Stimulated activated CD8-positive, alpha-beta memory T cell treated with anti-CD3 and anti-CD28 coated beads, Interleukin-4, amount 100 ng/mL, for 48 hours (primary cell): ENCODE measurements around the gene MBD3L4.
"Not testable (repeated sequence)": the region's sequence is repeated elsewhere in the genome, so short reads cannot be mapped to it uniquely, and the experiment has no call there.

Source experiments
- DNase-seq: peaks from one replicate; pipeline ENCODE4 v3.0.0-alpha.2; 2020

Gene MBD3L4

DNA sequence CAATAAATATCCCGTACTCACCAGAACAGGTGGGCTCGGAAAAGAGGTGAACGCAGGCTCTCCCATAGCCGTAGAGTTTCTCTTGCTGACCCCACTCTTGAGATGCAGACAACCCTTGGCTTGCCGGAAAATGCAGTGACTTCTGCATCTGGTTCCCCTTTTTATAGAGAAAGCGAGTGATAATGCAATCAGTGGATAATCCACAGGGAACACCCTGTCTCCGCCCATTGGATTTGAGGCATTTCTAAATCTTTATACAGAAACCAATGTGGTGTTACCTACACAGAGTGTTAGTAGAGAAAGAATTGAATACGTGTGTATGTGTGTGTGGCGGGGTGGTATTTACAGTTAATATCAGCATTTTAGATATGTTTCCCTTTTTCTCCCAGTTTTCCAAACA, at the start of gene MBD3L4:
TSS of gene MBD3L4 (minus strand) at position 101 of the 400 bp plus-strand sequence. CDS start at position 66, 35 bp downstream.
- DNase-seq, result not testable (repeated sequence)

DNA sequence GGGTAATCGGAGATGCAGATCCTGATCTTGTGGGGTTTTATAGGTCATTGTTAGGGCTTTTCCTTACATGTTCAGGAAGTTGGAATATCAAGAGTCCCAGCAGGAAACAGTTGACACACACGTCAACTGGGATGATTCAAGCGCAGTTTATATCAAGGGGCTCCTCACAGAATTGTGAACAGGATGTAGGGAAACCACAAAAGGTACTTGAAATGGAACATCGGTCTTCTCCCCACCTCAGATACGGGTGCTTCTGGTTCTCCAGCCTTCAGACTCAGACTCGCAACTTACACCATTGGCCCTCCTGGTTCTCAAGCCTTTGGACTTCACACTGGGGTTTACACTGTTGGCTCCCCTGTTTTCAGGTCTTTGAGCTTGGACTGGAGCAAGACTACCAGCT, 49.0 kb upstream of the MBD3L4 start:
- no peak for DNase-seq

DNA sequence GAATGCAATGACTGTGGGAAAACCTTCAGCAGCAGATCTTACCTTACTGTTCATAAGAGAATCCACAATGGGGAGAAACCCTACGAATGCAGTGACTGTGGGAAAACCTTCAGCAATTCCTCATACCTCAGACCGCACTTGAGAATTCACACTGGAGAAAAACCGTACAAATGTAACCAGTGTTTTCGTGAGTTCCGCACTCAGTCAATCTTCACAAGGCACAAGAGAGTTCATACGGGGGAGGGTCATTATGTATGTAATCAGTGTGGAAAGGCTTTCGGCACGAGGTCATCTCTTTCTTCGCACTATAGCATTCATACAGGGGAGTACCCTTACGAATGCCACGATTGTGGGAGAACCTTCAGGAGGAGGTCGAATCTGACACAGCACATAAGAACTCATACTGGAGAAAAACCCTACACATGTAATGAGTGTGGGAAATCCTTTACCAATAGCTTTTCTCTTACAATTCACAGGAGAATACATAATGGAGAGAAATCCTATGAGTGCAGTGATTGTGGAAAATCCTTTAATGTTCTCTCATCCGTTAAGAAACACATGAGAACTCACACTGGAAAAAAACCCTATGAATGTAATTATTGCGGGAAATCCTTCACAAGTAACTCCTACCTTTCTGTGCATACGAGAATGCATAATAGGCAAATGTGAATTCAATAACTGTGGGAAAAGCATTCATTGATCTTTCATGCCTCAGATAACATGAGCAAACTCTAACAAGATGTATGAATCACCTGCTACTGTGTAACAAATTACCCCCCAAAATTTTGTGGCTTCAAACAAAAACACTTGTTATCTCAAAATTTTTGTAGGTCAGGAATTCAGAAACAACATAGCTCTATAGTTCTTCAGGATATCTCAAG, 43.3 kb upstream of the MBD3L4 start:
- DNase-seq, result no peak

DNA sequence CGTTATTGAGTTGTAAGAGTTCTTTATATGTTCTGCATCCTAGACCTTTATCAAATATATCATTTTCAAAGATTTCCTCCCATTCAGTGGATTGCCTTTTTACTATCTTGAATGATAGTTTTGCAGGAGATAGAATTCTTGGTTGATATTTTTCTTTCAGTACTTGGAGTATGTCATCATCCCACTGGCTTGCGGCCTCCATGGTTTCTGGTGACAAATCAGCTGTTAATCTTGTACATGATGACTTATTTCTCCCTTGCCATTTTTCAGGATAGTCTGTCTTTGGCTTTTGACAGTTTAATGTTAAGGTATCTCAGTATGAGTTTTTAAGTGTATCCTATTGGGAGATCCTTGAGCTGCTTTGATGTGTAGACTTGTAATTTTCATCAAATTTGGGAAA, 38.0 kb upstream of the MBD3L4 start:
- no peak for DNase-seq

DNA sequence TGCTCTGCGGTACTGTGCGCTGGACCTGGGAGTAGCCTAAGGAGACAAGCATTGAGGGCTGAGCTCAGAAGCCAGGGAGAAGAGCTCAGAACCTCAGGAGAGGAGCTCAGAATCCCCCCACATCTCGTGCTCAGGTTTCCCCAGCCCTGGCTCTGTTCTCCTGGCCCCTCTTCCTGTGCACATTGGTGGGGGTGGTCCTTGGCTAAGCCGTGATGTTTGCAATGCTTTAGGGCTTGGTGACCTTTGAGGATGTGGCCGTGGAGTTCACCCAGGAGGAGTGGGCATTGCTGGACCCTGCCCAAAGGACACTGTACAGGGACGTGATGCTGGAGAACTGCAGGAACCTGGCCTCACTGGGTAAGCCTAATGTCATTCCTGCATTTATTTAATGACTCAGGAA, 36.2 kb upstream of the MBD3L4 start:
- no peak for DNase-seq

DNA sequence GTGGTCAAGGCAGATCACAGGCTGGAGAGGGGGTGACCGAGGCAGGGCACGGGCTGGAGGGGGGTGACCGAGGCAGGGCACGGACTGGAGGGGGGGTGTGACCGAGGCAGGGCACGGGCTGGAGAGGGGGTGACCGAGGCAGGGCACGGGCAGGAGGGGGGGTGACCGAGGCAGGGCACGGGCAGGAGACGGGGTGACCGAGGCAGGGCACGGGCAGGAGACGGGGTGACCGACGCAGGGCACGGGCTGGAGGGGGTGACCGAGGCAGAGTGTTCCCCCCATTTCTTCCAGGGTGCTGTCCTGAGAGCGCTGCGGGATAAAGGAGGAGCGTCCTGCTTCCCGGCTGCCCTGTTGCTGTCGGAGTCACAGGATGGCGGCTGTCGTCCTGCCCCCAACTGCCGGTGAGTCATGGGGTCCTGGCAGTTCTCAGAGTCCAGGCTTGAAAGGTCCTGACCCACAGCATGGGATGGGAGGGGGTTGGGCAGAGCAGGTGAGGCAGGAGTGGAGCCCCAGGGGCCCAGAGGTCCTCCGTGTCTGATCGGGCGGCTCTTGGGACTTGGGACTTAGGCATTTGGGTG, 34.8 kb upstream of the MBD3L4 start:
- no peak for DNase-seq

DNA sequence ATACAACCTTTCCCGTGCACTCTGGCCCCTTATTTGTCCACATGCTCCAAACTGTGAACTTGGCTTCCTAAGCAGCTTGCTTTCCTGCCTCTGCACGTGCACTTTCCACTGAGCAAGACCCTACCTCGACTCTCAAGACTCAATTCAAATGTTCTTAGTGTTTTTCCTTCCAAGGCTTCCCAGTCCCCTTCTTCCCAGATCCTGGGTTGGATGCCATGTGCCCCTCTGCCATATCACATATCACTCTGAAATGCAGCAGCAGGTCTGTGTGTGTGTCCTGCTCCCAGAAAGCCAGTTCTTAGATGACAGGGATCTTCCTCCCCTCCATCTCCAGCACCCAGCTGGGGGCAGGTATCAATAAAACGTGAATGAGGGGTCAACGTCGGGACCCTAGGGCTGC, 32.6 kb upstream of the MBD3L4 start:
- DNase-seq, result no peak

DNA sequence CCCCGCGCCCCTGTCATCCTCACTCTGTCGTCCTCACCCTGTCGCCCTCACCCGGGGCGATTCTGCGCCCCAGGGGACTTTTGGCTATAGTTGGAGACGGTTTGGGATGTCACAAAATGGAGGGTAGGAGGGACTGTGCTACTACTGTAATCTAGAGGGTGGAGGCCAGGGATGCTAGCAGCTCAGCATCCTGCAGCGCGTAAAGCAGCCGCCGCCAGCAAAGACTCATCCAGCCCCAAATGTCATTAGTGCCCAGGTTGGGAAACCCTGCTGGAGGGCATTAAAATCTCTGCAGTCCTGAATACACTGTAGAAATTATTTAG, 29.9 kb upstream of the MBD3L4 start:
- DNase-seq, result no peak

DNA sequence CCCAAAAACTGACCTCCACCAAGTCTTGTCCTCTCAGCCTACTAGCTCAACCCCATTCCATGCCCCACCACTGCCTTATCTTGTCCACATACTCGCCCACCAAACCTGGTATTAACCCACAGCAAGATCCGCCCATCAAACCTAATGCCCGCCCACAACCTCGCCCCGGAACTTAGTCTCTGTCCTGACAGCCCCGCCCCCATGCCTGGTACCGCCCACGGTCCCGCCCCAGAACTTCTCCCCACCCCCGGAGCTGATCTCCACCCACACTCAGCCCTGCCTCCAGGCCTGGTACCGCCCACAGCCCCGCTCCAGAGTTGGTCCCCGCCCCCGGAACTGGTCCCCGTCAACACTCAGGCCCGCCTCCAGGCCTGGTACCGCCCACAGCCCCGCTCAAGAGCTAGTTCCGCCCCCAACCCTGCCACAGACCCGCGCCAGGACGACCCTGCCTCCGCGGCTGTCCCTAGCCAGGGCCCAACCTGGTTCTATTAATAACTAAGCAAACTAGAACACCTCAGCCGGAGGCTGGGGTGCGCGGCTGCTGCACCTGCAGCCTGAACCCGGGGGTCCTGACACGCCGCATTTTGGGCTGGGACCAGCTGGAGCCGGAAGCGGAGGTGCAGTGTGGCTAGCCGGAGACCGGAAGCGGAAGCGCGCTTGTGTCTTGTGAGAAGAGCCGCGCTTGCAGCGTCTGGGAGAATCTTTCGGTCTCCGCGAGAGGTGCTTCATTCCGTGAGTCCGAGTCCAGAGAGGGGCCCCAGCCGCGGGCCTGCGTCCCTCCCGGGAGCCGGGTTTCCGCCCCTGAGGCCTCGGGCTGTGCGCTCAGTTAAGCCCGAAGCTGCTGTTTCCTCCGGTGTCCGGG, 29.3 kb upstream of the MBD3L4 start, which contains the start of gene ZNF557:
TSS of gene ZNF557 (plus strand) at position 662 of the 862 bp plus-strand sequence. CDS start 5,372 bp downstream, outside the sequence.
- peak; percentile 99 for DNase-seq

DNA sequence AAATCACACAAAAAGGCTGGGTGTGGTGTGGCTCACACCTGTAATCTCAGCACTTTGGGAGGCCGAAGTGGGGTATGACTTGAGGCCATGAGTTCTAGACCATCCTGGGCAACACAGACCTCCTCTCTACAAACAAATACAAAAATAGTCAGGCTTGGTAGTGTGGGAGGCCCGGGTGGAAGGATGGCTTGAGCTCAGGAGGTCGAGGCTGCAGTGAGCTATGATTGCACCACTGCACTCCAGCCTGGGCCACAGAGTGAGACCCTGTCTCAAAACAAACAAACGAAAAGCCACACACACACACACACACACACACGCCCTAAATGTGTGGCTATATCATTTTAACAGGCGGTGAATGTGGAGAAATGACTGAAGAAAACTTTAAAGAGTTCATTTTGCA, 28.6 kb upstream of the MBD3L4 start:
- DNase-seq, result no peak

DNA sequence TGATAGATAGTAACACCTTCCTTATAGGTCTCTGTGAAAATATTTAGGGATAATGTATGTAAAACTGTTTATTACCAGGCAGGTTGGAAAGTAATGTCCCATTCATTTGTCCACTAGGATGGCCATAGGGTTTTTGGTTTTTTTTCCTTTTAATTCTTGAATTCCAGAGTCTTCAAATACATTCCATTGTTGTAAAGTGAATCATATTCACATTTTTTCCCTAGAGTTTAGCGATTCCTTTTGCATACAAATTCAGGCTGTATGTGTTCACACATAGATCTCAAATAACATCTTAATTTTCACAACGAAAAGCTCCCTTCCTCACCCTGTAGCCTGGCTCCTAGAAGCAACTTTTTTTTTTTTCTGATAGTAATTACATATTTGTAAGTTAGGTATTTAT, 27.7 kb upstream of the MBD3L4 start:
- DNase-seq, result no peak

DNA sequence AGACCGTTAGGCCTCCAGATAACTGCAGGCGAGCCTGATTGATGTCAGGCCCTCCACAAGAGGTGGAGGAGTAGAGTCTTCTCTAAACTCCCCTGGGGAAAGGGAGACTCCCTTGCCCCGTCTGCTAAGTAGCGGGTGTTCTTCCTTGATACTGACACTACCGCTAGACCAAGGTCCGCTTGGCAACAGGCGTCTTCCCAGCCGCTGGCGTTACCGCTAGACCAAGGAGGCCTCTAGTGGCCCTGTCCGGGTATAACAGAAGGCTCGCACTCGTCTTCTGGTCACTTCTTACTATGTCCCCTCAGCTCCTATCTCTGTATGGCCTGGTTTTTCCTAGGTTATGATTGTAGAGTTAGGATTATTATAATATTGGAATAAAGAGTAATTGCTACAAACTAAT, 27.1 kb upstream of the MBD3L4 start:
- peak; percentile 36 for DNase-seq

DNA sequence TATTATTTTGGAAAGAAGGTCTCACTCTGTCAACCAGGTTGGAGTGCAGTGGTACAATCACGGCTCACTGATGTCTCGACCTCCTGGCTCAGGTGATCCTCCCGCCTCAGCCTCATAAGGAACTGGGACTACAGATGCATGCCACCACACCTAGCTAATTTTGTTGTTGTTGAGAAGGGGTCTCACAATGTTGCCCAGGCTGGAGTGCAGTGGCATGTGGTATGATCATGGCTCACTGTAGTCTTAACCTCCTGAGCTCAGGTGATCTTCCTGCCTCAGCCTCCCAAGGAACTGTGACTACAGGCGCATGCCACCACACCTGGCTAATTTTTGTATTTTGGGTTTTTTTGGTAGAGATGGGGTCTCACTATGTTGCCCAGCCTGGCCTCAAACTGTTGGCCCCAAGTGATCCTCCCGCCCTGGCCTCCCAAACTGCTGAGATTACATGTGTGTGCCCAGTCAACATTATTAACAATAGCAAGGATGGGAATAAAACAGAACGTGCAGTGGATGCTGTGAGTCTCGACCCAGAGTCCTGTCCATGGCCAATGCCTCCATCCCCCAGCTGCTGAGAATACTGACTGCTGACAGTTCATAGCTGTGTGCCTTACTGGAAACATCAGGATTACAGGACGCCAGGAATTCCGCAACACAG, 23.9 kb upstream of the MBD3L4 start:
- no peak for DNase-seq

DNA sequence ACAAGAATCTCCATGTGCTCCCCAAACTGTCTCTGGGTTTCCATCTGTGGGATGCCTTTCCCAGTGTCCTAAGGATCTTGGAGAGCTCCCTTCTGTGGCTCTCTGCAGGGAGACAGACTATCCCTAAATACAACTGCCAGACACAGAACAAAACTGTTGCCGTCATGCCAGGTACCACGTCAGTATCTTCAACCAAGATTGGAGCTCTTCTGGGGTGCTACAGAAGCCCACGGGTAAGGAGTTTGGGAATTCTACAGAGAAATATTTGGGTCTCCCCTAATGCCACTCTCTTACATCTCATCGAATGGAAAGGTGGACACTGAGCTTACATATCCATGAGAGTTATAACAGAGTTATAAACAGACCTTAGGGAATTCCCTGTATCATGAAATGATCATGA, 23.4 kb upstream of the MBD3L4 start:
- no peak for DNase-seq

DNA sequence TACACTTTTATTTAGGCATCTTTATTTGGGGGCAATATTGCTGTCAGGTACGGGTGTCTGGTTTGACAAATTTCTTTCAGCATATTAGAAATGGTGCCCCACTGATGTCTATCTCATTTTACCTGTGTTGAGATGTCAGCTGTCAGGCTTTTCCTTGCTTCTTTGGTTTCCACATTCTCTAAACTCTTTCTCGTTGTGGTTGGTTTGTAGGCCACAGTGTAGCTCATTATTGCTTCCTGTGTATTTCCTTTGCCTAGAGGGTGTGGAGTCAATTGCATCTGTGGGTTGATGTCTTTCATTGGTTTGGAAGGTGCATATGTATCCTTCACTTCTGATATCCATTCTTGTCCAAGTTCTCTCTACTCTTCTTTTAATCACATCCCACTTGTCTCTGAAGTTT, 20.0 kb upstream of the MBD3L4 start:
- not testable (repeated sequence) for DNase-seq

DNA sequence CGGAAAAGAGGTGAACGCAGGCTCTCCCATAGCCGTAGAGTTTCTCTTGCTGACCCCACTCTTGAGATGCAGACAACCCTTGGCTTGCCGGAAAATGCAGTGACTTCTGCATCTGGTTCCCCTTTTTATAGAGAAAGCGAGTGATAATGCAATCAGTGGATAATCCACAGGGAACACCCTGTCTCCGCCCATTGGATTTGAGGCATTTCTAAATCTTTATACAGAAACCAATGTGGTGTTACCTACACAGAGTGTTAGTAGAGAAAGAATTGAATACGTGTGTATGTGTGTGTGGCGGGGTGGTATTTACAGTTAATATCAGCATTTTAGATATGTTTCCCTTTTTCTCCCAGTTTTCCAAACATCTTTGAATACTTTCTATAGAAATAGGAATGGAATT, 18.6 kb upstream of the MBD3L4 start, which contains the start of gene MBD3L3:
TSS of gene MBD3L3 (minus strand) at position 101 of the 400 bp plus-strand sequence. CDS start at position 30, 71 bp downstream.
- not testable (repeated sequence) for DNase-seq

DNA sequence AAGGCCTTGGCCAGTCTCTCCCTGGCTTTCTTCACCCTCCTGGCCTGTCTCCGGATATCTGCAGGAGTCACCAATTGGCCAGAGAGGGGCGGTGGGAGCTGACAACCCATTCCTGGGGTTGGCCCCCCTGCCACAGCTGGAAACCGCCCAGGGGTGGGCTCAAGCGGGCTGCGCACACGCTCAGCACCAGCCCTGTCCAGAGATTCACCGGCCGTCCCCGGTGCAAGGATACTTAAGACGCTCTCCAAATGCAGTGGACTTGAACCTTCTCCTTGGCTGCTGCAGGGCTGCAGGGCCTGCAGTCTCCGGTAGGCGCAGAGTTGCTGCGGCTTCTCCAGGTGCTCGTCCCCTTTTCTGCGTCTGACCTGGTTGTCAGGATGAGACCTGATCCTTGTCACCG, 16.4 kb upstream of the MBD3L4 start:
- DNase-seq, result not testable (repeated sequence)

DNA sequence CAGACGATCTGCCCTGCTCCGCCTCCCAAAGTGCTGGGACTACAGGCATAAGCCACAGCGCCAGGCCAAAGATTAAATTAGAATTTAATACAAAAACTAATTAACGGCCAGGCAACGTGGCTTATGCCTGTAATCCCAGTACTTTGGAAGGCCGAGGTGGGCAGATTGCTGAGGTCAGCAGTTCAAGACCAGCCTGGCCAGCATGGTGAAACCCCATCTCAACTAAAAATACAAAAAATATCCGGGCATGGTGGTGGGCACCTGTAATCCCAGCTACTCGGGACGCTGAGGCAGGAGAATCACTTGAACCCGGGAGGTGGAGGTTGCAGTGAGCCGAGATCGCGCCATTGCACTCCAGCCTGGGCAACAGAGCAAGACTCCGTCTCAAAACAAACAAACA, 15.7 kb upstream of the MBD3L4 start:
- not testable (repeated sequence) for DNase-seq

DNA sequence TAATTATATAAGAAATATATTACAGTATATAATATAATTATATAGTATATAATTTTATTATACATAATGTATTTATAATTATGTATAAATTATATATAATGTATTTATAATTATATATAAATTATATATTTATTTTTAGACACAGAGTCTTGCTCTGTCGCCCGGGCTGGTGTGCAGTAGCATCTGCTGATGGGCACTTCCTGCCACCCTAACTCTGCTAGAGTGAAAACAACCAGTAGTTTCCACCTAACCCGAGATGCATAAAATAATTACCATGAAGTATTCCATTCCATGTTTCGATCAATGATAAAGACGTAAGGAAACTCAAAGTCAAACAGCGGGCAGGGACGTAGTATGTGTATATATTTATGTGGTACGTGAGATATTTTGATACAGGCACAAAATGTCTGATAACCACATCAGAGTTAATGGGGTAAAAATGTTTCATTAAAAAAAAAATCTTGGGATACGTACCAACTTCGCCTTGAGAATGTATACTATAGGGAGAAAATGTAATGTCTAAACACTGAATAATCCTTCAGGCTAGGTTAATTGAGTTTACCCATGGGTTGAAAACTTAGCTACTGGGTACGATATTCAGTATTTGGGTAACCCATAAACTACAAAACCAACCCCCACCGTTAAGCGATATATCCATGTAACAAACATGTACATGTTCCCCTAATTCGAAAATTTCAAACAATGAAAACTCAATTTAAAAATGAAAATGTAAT, 14.8 kb upstream of the MBD3L4 start:
- DNase-seq, result not testable (repeated sequence)

DNA sequence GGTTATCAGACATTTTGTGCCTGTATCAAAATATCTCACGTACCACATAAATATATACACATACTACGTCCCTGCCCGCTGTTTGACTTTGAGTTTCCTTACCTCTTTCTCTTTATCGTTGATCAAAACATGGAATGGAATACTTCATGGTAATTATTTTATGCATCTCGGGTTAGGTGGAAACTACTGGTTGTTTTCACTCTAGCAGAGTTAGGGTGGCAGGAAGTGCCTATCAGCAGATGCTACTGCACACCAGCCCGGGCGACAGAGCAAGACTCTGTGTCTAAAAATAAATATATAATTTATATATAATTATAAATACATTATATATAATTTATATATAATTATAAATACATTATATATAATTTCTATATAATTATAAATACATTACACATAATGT, 12.9 kb upstream of the MBD3L4 start:
- DNase-seq, result not testable (repeated sequence)

DNA sequence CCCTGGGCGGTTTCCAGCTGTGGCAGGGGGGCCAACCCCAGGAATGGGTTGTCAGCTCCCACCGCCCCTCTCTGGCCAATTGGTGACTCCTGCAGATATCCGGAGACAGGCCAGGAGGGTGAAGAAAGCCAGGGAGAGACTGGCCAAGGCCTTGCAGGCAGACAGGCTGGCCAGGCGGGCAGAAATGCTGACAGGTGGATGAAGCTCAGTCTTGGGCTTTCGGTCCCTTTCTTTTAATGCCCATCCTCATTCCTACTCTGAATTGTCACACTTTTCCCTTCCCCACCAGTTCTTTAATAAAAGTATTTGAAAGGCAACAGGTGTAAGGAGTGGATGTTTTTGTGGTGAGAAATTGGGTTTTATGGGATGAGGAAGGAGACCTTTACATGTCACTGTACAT, 11.4 kb upstream of the MBD3L4 start:
- DNase-seq, result not testable (repeated sequence)

DNA sequence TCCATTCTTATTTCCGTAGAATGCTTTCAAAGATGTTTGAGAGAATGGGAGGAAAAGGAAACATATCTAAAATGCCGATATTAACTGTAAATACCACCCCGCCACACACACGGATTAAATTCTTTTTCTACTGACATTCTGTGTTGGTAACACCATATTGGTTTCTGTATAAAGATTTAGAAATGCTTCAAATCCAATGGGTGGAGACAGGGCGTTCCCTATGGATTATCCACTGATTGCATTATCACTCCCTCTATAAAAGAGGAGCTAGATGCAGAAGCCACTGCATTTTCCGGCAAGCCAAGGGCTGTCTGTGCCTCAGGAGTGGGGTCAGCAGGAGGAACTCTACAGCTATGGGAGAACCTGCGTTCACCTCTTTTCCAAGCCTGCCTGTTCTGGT, 9.0 kb upstream of the MBD3L4 start, which contains the start of gene MBD3L2:
TSS of gene MBD3L2 (plus strand) at position 301 of the 400 bp plus-strand sequence. CDS start at position 354, 53 bp downstream.
- not testable (repeated sequence) for DNase-seq
